RPMI8226 (cell line): ENCODE measurements around the gene TRIM22.
"Not testable (repeated sequence)": the region's sequence is repeated elsewhere in the genome, so short reads cannot be mapped to it uniquely, and the experiment has no call there.

Source experiments
- DNase-seq: peaks from one replicate; pipeline ENCODE4 v3.0.0-alpha.2; 2015

Gene TRIM22

DNA sequence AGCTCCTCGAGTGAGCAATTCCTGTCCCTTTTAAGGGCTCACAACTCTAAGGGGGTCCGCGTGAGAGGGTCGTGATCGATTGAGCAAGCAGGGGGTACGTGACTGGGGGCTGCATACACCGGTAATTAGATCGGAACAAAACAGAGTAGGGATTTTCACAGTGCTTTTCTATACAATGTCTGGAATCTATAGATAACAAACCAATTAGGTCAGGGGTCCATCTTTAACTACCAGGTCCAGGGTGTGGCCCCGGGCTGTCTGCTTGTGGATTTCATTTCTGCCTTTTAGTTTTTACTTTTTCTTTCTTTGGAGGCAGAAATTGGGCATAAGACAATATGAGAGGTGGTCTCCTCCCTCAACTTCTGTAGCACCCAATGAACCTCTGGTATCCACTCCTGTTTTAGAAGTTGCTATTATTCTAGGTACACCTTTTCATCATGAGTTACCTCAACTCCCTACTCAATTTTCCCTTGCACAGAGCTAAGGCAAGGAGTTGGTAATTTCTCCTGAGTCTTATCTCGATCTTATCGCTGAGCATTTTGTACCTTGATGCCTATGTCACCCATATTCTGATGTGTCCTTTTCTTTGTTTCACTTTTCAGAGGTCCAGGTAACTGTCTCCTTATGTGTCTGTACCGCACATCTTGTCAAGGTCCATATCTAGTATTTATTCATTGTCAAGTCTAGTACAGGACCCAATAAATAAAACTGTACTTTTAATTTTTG is 1.8 kb downstream of the TRIM22 start:
- DNase-seq: not testable (repeated sequence)

DNA sequence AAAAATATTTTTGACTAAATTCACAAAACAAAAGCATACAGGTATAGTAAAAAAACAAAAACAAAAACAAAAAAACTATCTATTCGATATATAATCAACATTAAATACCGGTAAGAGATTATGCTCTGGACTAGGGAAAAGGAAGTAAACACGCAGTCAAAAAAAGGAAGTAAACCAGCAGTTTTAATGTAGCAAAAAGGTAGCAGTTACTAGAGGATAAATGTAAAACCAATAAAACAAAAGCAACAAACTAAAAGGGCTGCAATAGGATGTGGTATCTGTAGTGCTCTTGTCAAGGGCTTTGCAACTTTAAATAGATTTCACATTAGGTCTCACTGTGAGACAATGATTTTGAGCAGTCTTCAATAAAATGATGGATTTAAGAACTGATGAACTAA is 2.4 kb downstream of the TRIM22 start:
- DNase-seq: no peak

DNA sequence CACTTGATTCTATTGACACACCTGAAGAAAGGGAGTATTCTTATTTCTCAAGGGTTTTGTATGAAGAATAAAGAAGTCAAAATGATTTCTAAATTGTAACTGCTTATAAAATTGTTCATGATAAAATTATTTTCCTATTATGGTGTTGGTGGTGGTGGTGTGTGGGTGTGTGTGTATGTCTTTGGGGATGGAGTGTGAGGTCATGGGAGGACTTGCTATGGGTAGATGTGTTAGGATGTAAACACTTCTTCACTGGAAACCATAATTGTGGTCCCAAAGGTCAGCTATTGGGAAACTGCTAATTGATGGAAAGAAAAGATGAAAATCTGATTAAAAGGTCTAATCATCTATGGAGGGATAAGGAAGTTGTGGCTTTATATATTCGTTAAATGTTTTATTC is 5.1 kb downstream of the TRIM22 start:
- no peak for DNase-seq

DNA sequence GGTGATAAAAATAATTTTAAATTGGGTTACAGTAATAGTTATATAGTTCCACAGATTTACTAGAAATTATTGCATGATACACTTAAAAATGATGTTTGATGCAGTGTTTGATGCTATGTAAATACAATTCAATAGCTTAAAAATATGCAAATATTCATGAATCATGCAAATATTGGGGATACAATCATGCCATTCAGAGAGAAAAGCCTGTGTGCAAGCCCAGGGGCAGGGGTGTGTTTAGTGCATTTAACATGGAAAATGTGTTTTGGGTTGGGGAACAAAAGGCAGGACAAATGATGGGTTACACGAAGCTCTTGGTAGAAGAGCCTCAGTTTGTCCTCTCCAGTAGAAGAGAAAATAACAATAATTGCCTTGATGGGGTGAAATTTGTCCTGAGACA is 6.0 kb downstream of the TRIM22 start:
- no peak for DNase-seq

DNA sequence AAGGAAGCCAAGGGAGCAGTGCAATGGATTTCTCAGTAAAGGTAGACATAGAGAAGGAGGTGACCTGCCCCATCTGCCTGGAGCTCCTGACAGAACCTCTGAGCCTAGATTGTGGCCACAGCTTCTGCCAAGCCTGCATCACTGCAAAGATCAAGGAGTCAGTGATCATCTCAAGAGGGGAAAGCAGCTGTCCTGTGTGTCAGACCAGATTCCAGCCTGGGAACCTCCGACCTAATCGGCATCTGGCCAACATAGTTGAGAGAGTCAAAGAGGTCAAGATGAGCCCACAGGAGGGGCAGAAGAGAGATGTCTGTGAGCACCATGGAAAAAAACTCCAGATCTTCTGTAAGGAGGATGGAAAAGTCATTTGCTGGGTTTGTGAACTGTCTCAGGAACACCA is 6.6 kb downstream of the TRIM22 start:
- DNase-seq: no peak

GRCh38 chr11:5698281-5698680 is 8.7 kb downstream of the TRIM22 start:
- DNase-seq: no peak

DNA sequence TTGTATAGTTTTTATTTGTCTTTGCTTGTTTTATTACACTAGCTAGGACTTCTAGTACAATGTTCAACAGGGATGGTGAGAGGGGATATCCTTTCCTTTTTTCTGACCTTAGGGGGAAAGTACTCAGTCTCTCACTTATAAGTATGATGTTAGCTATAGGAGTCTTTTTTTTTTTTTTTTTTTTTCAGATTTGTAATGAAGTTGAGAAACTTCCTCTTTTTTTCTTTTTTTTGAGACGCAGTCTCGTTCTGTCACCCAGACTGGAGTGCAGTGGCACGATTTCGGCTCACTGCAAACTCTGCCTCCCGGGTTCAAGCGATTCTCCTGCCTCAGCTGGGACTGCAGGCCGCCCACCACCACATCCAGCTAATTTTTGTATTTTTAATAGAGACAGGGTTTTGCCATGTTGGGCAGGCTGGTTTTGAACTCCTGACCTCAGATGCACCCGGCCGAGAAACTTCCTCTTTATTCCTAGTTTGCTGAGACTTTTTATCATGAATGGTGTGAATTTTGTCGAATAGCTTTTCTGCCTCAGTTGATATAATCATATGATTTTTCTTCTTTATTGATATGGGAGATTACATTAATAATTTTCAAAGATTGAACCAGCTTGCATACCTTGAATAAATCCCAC is 10.9 kb downstream of the TRIM22 start:
- DNase-seq: no peak

DNA sequence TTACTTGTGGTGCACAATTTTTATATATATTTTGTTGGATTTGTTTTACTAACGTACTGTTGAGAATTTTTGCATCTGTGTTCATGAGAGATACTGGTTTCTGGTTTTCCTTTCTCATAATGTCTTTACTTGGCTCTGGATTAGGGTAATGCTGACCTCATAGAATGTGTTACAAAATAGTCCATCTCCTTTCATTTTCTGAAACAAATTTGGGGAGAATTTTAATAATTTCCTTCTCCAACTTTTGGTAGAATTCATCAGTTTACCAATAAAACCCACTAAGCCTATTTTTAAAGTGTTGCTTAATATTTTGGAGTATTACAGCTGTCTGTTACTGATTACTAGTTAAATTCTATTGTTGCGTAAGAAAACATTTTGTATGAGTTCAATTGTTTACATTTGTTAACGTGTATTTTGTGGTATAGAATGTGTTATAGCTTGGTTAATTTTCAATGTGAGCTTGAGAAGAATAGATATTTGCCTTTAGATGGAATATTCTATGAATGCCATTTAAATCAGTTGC is 11.5 kb downstream of the TRIM22 start:
- no peak for DNase-seq

DNA sequence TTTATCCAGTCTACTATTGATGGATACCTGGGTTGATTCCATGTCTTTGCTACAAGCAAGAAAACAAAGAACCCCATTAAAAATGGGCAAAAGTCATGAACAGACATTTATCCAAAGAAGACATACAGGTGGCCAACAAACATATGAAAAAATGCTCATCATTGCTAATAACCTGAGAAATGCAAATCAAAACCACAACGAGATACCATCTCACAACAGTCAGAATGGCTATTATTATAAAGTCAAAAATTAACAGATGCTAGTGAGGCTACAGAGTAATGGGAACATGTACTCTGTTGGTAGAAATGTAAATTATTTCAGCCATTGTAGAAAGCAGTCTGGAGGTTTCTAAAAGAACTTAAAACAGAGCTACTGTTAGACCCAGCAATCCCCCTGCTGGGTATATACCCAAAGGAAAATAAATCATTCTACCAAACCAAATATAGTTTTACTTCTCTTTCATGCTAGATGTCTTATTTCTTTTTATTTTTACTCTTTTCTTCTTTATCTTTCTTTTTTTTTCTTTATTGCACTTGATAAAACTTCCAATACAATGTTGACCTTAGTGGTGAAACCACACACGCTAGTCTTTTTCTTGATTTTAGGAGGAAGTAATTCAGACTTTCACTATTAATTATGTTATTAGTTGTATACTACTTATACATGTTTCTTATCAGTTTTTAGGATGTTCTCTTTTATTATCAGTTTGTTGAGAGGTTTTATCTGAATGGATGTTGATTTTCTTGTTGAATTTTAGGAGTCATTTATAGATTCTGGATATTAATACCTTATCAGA is 14.3 kb downstream of the TRIM22 start:
- DNase-seq: no peak

GRCh38 chr11:5705688-5706087 is 16.1 kb downstream of the TRIM22 start:
- DNase-seq: no peak

DNA sequence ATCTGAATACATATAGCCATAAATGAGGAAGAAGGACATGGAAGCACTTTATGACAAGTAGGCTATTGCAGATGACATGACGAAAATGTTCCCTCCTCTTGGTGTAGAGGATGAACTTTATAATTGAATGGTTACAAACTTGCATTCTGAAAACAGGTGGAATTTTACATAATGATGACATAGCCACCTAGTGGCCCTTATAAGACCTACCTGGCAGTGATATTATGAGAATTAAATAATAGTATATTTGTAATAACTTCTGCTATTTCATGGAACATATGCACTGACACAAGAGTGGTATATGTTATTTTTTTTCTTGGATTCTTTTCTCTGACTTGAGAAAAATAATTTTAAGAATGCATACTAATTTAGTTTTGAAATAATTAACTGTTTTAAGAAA is 22.9 kb downstream of the TRIM22 start:
- peak; percentile 8 for DNase-seq

DNA sequence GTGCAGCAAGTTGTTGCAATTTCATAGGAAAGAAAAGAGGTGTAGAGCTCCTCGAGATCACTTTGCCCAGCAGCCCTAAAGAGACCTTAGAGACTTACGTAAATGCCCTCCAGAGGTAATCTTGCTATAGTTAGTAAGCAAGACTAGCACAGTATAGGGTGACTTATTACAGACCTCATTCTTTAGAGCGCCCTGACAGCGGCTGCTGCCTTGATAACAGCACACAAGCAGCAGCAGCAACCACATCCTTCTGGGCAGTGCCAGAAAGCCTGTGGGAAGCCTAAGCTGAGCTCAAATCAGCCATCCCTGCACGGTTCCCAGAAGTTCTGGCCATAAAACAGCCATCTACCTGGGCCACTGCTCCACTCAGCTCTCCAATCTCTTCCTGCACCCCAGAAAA is 24.1 kb downstream of the TRIM22 start:
- no peak for DNase-seq

- DNase-seq: not testable (repeated sequence)
These were observed 26.9 kb downstream of the TRIM22 start for GRCh38 chr11:5716518-5716917.

DNA sequence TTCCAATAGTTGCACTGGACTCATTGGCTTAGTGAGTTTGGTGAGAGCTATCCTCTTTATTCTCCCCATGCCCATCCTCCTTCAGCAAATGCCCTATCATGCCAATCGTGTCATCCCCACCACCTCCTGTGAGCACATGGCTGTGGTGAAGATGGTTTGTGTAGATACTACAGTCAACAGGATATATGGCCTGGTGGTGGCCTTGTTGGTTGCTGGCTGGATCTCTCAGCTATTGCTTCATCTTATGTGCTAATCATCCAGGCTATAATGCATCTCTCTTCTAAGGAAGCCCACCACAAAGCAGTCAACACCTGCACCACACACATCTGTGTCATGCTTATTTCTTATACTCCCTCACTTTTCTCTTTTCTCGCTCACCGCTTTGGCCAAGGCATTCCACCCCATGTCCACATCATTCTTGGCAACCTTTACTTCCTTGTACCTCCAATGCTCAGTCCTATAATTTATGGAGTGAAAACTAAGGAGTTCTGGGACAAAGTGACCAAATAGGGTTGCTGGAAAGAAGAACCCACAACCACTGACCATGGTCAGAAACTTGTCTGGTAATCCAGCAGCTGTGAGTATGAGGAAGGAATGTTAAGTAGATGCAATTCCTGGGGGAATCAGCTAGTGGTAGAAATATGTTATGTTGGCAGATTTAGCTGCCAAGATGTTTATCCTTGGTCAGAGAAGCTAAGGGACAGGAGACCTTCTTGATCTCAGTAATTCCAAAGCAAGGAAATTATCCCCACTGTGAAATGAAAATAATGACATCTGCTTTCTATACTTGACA is 30.3 kb downstream of the TRIM22 start:
- DNase-seq: no peak

DNA sequence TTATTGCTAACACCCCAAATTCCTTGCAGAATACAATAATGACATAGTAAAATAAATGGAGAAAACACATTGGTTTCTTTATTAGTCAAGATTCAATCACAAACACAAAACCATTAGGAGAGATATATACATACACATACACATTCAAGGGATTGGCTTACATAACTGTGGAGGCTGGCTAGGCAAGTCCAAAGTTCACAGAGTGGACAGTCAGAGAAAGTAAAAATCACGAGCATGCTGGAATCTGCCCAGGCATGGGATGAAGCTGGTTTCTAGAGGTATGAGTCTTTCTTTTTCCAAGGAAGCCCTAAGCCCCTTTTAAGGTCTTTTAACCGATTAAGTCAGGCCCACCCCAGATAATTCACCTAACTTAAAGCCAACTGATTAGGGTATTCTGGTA is 33.0 kb downstream of the TRIM22 start:
- no peak for DNase-seq

GRCh38 chr11:5726351-5726750 is 36.8 kb downstream of the TRIM22 start:
- DNase-seq: no peak

- DNase-seq: no peak
These were observed 38.1 kb downstream of the TRIM22 start for GRCh38 chr11:5727691-5728090.

DNA sequence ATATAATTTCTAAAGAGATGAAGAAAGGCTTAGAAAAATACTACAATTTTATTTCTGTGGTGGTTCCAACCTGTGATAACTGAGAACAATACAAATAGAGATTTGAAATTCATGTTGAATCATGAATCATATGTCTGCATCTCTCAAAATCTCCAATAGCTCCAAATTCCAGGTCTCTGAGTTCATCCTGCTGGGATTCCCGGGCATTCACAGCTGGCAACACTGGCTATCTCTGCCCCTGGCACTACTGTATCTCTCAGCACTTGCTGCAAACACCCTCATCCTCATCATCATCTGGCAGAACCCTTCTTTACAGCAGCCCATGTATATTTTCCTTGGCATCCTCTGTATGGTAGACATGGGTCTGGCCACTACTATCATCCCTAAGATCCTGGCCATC is 46.8 kb downstream of the TRIM22 start, which contains the start of gene OR56B1:
TSS of gene OR56B1 (plus strand) at position 53 of the 400 bp plus-strand sequence. CDS start at position 122, 69 bp downstream.
- no peak for DNase-seq

DNA sequence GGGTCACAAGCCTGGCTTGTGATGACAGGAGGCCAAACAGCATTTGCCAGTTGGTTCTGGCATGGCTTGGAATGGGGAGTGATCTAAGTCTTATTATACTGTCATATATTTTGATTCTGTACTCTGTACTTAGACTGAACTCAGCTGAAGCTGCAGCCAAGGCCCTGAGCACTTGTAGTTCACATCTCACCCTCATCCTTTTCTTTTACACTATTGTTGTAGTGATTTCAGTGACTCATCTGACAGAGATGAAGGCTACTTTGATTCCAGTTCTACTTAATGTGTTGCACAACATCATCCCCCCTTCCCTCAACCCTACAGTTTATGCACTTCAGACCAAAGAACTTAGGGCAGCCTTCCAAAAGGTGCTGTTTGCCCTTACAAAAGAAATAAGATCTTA is 47.5 kb downstream of the TRIM22 start:
- no peak for DNase-seq

DNA sequence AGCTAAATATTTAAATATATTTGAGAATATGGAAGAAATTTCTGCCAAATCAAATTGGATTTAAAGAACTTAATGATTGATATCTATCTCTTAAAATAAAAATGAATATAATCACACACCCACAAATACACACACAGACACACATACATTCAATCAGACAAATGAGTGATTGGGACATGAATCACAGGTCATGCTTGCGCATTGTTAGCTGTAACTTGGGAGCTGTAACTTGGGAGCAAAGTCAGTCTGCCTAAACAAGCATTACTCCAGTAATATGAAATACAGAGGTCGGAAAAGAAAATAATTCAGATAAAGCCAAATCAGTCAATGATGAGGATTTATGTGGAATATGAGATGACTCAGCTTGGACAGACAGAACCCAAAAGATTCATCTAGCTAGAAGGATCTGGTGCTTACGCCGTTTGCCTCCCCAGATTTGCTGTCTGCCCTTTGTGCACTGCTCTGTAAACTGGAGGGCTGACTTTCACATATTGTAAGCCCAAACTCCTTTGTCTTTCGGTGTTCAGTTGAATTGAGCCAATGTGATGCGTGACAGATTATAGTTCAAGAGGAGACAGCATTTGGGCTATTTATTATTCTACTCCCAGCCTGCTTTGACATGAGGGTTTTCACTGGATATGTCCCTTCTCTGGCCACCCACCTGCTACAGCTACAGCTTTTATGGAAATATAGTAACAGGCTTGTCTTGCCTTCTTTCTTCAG is 48.2 kb downstream of the TRIM22 start:
- DNase-seq: no peak

- no peak for DNase-seq
These were observed 48.8 kb downstream of the TRIM22 start for GRCh38 chr11:5738431-5738830.

DNA sequence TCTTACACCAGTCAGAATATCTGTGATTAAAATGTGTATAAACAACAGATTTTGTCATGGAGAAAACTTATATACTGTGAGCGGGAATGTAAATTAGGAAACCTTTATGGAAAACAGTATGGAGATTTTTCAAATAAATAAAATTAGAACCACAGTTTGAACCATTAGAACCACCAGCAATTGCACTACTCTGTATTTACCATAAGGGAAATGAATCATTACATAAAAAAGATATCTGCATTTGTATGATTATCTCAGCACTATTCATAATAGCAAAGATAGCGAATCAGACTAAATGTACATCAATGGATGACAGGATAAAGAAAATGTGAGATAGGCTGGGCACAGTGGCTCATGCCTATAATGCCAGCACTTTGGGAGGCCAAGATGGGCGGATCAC is 57.0 kb downstream of the TRIM22 start:
- DNase-seq: no peak
